ENCODE data around the gene PDZD8. TPM values are rescaled to one million over a fixed set of nuclear protein-coding genes. Genes with fewer than 3 reads are reported as not detected.

The PDZD8 gene
- total and polyA plus RNA-seq, 9 donors = 8.0 to 49.6 (median 35.6) TPM

GRCh38 chr10:117275121-117275520 is 100.1 kb downstream of the PDZD8 start:
- H3K4me1 ChIP-seq (ENCODE audit: insufficient read depth) = peaks cover 2% of the 10 kb centered on the region
- WGBS, 3 donors = 57 to 69% (median 61%) methylated on average over 3 of the region's 3 CpGs

DNA sequence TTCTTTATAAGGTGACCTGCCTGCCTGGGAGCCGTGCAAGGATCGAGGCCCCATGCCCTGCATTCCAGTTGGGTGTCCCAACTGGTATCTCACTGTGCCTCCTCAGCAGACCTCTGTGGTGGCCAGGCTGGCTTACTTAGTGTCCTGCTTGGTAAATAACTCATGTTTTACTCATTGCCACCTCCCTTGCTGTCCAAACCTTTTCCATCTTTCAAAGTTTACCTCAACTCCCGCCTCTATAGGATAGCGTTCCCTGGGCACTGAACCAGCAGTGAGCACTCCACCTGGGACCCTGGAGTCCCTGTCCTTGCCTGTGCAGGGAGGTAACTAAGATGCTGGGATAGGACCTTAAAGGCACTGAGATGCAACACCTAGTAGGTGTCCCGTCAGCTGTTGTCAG is 100.7 kb downstream of the PDZD8 start:
- TF ChIP-seq EP300 (IDR thresholded peaks at IDR 0.05) (no peak), POLR2A (IDR thresholded peaks at IDR 0.05) (no peak), CTCF (IDR thresholded peaks at IDR 0.05) (no peak)
- DNase-seq = no peak
- 92 to 96% (median 93%) methylated on average over 5 of the region's 5 CpGs for WGBS, 3 donors
- Histone ChIP-seq H3K27ac (no peak overlapping the region), H3K27me3 (no peaks in the 10 kb centered on the region), H3K4me1 (ENCODE audit: insufficient read depth) (peaks cover 2% of the 10 kb centered on the region), H3K9me3 (no peaks in the 10 kb centered on the region), H3K4me3 (no peak overlapping the region), H3K36me3 (no peaks in the 10 kb centered on the region)
- intact Hi-C loops (cut with DNase I) = no loop called here

More at GRCh38 chr10:117275121-117275520, 100.1 kb downstream of the PDZD8 start:
- no peaks in the 10 kb centered on the region for H3K36me3 ChIP-seq
- TF ChIP-seq POLR2A (IDR thresholded peaks at IDR 0.05) = no peak
- no peak for TF ChIP-seq CTCF (IDR thresholded peaks at IDR 0.05)
- TF ChIP-seq EP300 (IDR thresholded peaks at IDR 0.05) = no peak
- no peak for DNase-seq
- H3K4me3 ChIP-seq = no peak overlapping the region
- H3K27ac ChIP-seq = no peak overlapping the region
- no peaks in the 10 kb centered on the region for H3K27me3 ChIP-seq
- H3K9me3 ChIP-seq = no peaks in the 10 kb centered on the region
- intact Hi-C loops (cut with DNase I) = no loop called here

DNA sequence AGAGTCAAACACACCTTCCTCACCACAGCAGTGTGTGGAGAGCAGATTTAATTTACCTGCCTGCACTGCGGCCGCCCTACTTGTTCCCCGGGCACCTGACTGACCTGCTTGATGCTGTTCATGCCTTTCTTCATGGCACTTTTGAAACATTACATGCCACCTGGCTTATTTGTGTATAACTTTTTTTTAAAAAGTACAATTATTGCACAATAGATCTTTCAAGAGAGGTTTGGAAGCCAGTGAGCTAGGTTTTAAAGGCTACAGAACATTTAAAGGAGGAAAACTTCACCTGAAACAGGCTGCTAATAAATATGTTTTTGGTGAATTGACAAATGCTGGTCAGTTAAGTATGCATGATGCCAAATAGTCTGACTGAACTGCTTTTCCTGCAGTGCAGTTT is 101.3 kb downstream of the PDZD8 start:
- Histone ChIP-seq H3K4me3 (no peak overlapping the region), H3K27me3 (no peaks in the 10 kb centered on the region), H3K4me1 (ENCODE audit: insufficient read depth) (peaks cover 2% of the 10 kb centered on the region), H3K36me3 (no peaks in the 10 kb centered on the region), H3K27ac (no peak overlapping the region), H3K9me3 (no peaks in the 10 kb centered on the region)
- intact Hi-C loops (cut with DNase I) = no loop called here
- no peak for TF ChIP-seq EP300 (IDR thresholded peaks at IDR 0.05)
- TF ChIP-seq CTCF (IDR thresholded peaks at IDR 0.05) = no peak
- TF ChIP-seq POLR2A (IDR thresholded peaks at IDR 0.05) = no peak
- WGBS, 3 donors = 98 to 99% (median 98%) methylated on average over 3 of the region's 3 CpGs
- DNase-seq = no peak

- 45 to 56% (median 47%) methylated on average over 13 of the region's 13 CpGs for whole genome bisulfite sequencing, 3 donors
- intact Hi-C loops (cut with DNase I) = no loop called here
Observed at GRCh38 chr10:117272195-117273076, 102.8 kb downstream of the PDZD8 start.

More at GRCh38 chr10:117272195-117273076, 102.8 kb downstream of the PDZD8 start:
- Histone ChIP-seq H3K4me1 (ENCODE audit: insufficient read depth) (peaks cover 2% of the 10 kb centered on the region), H3K36me3 (no peaks in the 10 kb centered on the region), H3K4me3 (no peak overlapping the region), H3K27me3 (no peaks in the 10 kb centered on the region), H3K9me3 (no peaks in the 10 kb centered on the region), H3K27ac (no peak overlapping the region)
- TF ChIP-seq CTCF (IDR thresholded peaks at IDR 0.05) (no peak), EP300 (IDR thresholded peaks at IDR 0.05) (no peak)
- no peak for DNase-seq
